GM19324 (cell line): ENCODE data around the gene ICAM5.
"Not testable (repeated sequence)": the region's sequence is repeated elsewhere in the genome, so short reads cannot be mapped to it uniquely, and the experiment has no call there.

Experiments used
- ATAC-seq: cut with Tn5 transposase; IDR thresholded peaks from one replicate; pipeline ENCODE4 v1.9.1; 2021; ENCODE audit warnings: mild to moderate bottlenecking, moderate library complexity; ENCODE audit not compliant: unreplicated experiment, low FRiP score

The ICAM5 gene

DNA sequence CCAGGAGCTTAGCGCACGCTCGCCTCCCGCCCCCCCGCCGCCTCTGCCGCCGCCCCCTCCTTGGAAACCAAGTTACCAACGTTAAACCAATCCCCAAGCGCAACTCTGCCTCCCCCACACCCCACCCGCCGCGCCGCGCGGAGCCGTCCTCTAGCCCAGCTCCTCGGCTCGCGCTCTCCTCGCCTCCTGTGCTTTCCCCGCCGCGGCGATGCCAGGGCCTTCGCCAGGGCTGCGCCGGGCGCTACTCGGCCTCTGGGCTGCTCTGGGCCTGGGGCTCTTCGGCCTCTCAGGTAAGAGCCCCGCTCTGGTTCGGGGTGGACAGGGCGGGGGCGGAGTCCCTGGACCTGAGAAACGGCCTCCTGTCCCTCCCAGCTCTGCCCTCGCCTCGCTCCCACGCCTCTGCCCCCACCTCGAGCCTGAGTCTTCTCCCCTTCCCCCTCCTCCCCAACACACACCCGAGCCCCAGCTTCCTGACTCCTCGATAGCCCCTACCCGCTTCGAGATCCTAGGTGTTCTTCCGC lies at the start of gene ICAM5:
TSS of gene ICAM5 (plus strand) at position 117 of the 521 bp plus-strand sequence. CDS start at position 209, 92 bp downstream.
- no peak for ATAC-seq

- ATAC-seq = not testable (repeated sequence)
These were observed 47.8 kb upstream of the ICAM5 start for GRCh38 chr19:10241826-10242449.

- no peak for ATAC-seq
These were observed 46.1 kb upstream of the ICAM5 start for GRCh38 chr19:10243606-10244005.

DNA sequence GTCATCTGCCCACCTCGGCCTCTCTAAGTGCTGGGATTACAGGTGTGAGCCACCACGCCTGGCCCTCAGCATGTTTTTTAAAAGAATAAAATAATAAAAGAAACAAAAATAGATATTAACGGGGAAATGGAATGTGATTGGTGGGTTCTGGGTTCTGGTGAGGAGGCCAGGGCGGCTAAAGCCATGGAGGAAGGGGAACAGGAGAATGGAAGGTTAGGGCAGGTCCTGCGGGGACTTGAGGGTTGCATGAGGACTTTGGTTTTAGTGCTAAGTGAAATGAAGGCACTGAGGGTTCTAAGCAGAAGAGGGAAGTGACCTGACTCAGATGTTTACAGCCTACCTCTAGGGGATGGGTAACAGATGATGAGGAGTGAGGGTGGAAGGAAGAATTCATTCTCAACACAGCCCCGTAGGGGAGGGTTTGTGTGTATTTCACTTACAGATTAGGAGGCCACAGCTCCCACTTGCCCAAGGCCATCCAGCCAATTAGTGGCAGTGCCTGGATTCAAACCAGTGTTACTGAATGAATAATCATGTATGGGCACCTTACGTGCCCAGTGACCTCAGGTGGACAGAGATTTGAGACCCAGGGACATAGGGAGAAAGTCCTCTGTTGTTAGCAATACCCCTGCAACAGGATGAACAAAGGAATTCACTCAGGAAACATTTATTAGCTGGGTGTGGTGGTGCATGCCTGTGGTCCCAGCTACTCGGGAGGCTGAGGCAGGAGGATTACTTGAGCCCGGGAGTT lies 44.4 kb upstream of the ICAM5 start:
- no peak for ATAC-seq

GRCh38 chr19:10246511-10246910 lies 43.2 kb upstream of the ICAM5 start:
- no peak for ATAC-seq

DNA sequence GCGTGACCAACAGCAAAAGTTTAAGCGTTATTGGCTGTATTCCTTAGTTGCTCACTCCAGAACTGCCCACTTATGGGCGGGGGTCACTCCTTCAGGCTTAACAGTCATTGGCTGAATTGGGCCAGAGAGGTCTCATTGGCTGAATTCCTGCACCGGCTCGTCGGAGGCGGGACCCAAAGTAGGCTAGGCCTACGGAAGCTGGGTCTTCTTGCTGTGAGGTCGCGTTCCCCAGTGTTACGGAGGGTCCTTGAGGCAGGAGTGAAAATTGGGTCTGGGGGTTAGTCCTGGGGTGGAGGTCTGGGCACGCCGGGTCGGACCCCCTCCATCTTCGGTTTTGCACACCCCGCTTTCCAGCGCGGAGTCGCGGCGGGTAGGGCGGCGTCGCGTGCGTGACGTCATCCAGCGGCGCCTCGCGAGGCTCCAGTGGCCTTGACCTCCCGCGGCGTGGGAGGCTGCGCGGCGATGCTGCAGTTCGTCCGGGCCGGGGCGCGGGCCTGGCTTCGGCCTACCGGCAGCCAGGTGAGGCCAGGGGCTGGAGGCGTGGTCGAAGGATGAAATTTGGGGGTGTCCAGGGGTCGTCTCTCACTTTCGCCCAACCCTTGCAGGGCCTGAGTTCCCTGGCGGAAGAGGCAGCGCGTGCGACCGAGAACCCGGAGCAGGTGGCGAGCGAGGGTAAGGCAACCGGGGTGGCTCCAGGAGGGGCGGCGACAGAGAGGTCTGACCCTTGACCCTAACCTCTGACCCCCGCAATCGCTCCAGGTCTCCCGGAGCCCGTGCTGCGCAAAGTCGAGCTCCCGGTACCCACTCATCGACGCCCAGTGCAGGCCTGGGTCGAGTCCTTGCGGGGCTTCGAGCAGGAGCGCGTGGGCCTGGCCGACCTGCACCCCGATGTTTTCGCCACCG lies 37.7 kb upstream of the ICAM5 start, which contains the start of gene MRPL4:
TSS of gene MRPL4 (plus strand) at position 423 of the 903 bp plus-strand sequence. CDS start at position 463, 40 bp downstream.
- peak; percentile 95 for ATAC-seq

DNA sequence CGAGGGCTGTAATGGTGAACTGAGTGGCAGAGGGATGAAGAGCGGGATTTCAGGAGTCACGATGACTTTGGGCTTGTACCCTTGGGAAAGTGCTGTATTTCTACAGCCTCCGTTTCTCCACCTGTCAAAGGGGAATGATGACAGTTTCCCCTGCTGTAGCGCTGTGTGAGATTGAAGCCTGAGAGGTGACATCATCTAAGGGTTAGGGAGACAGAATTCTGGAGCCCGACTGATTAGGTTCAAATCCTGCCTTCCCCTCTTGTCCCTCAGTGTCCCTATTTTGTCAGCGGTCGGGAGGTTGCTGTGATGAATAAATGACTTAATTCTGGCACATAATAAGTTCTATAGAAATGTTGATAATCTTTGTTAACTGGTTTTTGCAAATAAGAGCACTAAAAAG lies 37.0 kb upstream of the ICAM5 start:
- no peak for ATAC-seq

- ATAC-seq = no peak
These were observed 35.5 kb upstream of the ICAM5 start for GRCh38 chr19:10254244-10254643.

DNA sequence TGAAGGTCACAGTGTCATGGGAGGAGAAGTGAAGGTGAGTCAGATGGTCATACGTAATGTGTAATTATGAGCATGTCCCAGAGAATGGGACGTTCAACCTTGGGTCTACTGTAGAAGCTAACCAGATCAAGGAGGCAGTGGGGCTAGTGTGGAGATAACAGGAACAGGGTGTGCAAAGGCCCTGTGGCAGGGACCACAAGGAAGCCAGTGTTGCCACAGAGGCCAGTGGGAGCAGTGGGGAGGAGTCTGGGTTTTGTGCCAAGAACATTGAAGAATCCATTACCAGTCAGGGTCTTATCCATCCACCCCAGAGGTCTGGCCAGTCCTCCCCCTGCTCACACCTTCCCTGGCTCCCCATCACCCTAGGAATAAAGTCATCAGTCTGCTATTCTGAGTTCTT lies 34.4 kb upstream of the ICAM5 start:
- no peak for ATAC-seq

DNA sequence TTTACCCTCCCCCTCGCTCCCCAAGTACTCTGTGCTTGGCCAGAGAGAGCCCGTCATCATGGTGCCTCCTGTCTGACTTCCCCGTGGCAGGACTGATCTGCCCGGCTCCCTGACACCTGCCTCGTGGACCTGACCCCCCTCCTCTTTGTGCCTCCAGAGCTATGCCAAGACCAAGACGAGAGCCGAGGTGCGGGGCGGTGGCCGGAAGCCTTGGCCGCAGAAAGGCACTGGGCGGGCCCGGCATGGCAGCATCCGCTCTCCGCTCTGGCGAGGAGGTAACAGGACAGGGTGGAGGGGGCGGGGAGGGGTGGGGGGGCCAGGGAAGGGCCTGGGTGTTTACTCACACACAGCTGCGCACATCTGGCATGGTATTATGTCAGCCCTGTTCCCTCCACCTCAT lies 33.2 kb upstream of the ICAM5 start:
- no peak for ATAC-seq

GRCh38 chr19:10256970-10257615 lies 32.7 kb upstream of the ICAM5 start:
- no peak for ATAC-seq

DNA sequence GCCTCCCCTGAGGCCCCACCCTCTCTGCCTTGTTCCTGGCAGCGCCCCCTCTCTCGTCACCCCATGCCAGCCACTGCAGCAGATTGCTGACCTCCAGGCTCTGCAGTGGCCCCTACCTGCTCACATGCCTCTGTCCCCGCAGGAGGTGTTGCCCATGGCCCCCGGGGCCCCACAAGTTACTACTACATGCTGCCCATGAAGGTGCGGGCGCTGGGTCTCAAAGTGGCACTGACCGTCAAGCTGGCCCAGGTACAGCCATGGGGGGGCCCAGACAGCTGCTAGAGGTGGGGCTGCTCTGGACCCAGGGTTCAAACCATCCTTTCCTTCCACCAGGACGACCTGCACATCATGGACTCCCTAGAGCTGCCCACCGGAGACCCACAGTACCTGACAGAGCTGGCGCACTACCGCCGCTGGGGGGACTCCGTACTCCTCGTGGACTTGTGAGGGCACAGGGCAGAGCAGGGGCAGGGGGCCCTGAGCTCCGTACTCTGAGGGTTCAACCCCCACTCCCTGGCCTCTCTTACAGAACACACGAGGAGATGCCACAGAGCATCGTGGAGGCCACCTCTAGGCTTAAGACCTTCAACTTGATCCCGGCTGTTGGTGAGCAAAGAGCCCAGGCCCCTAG lies 31.6 kb upstream of the ICAM5 start:
- ATAC-seq = no peak

GRCh38 chr19:10259162-10259905 lies 30.4 kb upstream of the ICAM5 start:
- ATAC-seq = no peak

DNA sequence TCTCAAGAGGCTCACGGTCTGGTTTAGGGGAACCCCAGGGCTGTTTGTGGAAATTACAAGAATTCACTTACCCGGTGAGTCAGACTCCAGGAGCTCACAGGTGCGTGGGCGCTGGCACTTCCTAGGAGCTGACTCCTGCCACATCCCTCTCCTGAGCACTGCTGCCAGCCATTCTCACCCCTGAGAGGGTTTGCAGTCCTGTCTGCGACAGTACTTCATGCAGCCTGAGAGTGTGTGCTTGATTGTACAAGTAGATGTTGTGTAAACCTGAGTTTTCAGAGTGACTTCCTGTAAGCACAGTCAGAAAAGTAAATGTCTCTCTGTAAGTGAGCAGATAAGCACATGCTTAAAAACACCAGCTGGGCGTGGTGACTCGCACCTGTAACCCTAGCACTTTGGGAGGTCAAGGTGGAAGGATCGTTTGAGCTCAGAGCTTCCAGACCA lies 29.6 kb upstream of the ICAM5 start:
- no peak for ATAC-seq

DNA sequence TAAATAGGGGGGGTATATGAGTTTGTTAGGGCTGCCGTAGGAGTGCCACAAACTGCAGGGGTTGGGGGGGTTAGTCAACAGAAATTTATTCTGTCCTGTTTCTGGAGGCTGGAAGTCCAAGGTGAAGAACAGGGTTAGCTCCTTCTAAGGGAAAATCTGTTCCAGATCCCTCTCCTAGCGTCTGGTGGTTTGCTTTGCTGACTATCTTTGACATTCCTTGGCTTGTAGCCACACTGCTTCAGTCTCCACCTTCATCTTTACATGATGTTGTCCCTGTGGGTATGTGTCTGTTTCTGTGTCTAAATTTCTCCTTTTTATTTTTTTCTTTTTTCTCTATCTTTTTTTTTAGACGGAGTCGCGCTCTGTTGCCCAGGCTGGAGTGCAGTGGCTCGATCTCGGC lies 27.0 kb upstream of the ICAM5 start:
- no peak for ATAC-seq

DNA sequence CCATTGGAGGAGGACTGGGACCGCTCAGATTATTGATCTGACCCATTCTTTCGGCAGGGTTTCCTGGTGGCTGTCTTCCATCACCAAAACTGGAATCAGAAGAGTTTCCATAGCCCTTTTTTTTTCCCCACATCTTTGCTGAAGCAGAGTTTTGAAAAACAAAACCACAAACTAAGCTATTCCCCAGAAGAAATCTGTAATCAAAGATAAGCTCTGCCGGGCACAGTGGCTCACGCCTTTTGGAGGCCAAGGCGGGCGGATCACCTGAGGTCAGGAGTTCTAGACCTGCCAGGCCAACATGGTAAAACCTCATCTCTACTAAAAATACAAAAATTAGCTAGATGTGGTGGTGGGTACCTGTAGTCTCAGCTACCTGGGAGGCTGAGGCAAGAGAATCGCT lies 23.0 kb upstream of the ICAM5 start:
- no peak for ATAC-seq

DNA sequence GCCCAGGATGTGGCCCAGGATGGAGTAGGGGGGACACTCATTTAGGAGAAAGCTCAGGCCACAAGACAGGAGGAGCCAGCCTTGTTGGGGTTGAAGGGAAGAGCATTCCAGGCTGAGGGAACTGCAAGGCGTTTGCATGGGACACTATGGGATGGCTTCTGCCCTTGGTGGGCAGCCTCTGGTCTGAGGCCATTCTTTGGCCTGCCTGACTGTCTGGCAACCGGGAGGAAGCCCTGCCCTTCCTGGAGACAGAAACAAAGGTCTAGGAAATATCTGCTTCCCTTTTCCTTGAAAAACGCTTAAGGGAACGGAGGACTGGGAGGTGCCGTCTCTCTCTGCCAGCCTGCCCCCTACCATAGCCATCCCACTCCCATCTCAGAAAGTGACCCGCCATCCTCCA lies 21.7 kb upstream of the ICAM5 start:
- no peak for ATAC-seq

DNA sequence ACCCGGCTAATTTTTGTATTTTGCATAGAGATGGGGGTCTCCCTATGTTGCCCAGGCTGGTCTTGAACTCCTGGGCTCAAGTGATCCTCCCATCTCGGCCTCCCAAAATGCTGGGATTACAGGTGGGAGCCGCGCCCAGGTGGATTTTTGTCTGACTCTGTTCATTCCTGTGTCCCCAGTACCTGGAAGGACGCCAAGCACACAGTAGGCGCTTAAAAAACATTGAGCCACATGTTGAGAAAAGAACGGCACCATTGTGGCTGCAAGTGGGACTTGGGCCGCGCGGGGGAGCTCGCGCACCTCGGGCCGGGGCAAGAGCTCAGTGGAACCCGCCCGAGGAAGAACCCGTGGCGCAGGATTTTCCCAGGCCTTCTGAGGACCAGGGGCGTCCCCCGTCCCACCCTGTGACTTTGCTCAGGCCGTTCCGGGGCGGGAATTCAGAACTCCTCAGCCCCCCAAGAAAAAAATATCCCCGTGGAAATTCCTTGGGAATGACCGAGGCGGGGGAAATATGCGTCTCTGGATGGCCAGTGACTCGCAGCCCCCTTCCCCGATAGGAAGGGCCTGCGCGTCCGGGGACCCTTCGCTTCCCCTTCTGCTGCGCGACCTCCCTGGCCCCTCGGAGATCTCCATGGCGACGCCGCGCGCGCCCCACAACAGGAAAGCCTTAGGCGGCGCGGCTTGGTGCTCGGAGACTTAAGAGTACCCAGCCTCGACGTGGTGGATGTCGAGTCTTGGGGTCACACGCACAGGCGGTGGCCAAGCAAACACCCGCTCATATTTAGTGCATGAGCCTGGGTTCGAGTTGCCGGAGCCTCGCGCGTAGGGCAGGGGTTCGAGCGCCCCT lies 20.2 kb upstream of the ICAM5 start:
- ATAC-seq = peak; percentile 32
